GM04504 (cell line): ENCODE measurements around the gene EP400.

Experiments
- DNase-seq: peaks from one replicate; pipeline ENCODE4 v3.0.0-alpha.2; 2012; ENCODE audit warnings: low read depth

The EP400 gene, protein sequence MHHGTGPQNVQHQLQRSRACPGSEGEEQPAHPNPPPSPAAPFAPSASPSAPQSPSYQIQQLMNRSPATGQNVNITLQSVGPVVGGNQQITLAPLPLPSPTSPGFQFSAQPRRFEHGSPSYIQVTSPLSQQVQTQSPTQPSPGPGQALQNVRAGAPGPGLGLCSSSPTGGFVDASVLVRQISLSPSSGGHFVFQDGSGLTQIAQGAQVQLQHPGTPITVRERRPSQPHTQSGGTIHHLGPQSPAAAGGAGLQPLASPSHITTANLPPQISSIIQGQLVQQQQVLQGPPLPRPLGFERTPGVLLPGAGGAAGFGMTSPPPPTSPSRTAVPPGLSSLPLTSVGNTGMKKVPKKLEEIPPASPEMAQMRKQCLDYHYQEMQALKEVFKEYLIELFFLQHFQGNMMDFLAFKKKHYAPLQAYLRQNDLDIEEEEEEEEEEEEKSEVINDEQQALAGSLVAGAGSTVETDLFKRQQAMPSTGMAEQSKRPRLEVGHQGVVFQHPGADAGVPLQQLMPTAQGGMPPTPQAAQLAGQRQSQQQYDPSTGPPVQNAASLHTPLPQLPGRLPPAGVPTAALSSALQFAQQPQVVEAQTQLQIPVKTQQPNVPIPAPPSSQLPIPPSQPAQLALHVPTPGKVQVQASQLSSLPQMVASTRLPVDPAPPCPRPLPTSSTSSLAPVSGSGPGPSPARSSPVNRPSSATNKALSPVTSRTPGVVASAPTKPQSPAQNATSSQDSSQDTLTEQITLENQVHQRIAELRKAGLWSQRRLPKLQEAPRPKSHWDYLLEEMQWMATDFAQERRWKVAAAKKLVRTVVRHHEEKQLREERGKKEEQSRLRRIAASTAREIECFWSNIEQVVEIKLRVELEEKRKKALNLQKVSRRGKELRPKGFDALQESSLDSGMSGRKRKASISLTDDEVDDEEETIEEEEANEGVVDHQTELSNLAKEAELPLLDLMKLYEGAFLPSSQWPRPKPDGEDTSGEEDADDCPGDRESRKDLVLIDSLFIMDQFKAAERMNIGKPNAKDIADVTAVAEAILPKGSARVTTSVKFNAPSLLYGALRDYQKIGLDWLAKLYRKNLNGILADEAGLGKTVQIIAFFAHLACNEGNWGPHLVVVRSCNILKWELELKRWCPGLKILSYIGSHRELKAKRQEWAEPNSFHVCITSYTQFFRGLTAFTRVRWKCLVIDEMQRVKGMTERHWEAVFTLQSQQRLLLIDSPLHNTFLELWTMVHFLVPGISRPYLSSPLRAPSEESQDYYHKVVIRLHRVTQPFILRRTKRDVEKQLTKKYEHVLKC (N-terminal part only)

DNA sequence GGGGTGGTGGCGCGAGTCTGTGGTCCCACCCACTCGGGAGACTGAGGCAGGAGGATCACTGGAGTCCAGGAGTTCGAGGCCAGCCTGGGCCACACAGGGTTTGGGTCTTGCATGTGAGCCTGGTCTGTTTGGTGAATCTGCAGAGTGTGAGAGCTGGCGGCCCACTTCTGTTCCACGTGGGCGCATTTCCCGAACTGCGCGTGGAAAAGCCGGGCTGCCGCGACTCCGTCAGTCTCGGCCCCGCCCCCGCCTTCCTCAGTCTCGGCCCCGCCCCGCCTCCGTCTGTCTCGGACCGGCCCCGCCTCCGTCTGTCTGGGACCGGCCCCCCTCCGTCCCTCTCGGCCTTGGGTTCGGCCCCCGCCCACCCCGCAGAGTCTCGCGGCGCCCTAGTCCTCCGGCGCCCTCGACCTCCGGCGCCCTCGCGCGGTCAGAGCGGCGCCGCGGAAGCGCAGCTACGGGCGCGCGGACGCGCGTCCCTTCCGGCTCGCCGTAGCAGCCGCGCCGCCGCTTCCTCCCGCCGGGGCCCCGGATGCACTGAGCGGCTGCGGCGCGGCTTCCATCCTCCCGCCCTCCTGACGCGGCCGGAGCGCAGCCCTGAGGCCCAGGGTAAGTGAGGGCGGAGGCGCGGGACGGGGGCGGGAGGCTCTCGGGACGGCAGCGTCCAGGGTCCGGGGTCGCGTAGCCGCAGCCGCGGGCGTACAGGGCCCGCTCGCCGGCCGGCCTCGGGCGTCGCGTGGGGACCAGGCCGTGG lies at the start of gene EP400:
Gene EP400 (plus strand): TSS at position 512 of the 751 bp plus-strand sequence. CDS start 10,678 bp downstream, outside the sequence.
- DNase-seq = peak; percentile 91

DNA sequence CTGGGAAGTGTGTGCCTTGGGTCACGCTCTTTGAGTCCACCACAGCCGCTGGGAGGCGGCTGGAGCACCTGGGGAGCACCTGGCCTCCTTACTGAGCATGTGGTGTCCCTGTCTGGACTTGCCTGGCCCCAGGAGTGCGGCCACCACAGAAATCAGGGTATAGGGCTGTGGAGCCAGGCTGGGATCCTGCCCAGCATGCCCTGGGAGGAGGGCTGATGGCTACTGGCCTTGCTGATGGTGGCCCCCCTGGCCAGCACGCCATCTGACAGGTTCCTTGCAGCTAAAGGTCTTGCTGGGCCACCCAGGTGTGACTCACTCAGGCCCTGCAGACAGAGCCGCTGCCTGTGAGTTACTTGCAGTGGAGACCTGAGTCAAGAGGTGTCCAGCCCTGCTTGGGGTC lies 49.3 kb upstream of the EP400 start:
- no peak for DNase-seq

DNA sequence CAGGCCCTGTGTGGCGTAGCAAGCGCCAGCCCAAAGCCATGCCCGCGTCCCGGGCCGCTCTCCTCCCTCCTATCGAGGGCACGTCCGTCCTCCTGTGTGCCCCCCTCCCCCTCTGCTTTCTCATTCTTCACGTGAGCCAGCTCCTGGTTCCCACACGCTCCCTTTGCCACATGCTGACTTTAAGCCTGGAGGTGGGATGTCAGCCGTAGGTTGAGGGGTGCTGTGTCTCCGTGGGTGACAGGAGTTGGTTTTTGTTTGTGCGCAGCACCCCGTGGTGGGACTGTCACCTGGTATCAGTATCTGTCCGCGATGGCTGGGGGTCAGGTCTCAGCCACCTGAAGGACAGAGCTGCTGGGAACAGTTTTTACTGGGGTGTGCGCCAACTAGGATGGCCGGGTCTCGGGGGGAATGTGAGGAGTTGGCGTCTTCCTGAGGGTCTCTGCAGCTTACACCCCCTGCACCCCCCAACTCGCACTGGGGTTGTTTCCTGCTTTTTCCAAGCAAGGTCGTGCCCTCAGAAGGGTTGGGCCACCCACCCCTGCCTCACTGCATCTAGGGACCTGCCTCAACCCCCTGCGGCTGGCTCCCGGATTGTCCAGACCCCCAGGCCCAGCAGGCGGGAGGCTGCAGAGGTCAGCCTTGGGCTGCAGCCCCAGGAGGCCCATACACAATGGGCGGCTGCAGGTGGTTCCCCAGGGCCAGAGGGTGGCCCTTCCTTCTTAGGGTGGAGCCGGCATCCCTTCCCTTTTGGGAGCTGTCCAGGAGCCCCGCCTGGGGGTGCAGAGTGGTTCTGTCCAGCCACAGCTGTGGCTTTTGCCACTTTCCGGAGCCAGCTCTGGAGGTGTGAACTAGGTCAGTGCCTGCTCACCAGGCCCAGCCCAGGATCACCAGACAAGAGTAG lies 48.1 kb upstream of the EP400 start:
- no peak for DNase-seq

DNA sequence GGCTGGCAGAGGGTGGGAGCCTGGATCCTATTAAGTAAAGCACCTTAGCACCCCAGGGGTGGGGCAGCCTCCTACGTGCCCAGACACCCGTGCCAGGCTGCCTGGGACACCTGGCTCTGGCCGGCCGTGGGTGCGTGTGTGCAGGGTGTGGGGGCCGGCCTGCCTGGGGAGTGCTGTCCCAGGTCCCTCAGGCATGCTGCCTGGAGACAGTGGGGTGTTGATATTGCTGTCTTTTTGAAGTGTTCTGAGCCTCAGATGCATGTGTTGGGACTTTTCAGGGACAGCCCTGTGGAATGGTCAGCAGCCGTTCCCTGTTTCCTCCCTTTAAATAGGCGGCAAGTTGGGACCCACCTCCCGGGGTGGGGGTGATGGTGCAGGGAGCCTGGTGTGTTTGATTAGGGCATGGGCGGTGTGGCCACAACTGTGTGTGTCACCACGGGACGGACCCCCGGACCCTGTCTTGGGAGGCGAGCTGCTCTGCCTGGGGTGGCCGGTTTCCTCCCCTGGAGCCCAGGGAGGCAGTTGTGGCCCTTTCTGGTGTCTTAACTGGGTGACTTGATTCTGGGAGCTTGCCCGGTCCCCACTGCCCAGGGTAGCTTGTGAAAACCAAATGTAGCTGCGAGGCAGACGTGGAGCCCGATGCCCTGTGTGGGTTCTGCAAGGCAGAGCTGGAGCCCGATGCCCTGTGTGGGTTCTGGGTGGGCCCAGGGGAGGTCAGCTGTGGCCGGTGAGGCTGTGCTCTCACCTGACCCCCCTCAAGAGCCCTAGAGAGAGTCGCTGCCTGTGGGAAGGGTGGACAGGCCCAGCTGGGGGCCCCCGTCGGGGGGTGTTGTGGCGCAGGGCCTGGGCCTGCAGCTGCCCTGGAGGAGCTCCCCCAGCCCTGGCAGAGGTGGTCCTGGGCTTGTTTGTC lies 47.2 kb upstream of the EP400 start:
- no peak for DNase-seq

DNA sequence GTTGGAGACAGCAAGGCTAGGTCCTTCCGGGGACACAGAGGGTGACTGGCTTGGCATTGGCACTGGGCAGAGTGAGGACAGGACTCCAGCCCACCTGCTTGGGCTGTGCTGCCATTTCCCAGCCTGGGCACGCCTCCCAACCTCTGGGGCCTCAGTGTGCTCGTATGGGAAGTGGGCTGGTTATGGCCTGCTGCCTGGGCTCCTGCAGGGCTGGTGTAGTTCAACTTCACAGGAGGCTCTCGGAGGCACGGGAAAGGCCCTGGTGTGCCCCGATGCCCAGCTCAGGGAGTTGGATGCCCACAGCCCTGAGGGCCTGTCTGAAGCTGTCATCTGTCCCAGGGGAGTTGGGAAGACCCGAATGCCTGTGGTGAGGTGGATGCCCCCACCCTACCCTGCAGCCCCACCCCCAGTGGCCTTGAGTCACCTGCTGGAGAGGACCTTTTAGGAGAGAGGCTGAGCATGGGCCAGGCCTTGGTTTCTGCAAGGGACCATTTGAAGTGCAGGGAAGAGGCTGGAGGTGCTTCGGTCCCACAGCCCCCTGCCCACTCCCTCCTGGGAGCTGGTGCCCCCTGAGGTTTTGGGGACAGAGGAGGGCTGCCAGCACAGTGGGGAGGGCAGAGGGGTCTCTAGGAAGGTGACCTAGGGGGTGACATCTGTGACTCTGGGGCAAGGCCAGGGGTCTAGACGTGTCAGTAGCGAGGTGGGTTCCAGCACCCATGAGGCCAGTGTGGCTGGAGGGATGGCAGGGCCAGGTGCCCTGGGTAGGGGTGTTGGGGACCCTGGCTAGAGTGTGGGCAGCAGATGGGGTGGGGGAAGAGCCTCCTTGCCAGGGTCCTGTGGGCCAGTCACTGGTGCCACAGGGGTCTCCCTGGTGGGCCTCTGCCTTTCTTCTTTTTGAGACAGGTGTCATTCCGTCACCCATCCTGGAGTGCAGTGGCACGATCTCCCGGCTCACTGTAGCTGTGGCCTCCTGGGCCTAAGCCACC lies 46.2 kb upstream of the EP400 start:
- DNase-seq = no peak

DNA sequence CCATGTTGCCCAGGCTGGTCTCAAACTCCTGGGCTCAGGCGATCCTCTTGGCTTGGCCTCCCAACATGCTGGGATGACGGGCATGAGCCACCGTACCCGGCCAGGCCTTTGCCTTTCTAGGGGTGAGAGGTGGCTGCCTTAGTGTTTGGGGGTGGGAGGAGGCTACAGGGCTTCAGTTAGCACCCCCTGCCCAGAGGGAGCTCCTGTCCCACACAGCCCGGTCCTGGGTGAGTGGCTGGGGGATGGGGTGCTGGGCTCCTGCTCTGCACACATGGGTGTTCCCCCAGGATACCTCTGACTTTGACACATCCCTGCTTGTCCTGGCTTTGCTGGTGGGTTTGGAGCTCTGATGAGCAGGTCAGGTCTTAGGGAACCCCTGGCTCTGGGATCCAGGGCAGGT lies 45.4 kb upstream of the EP400 start:
- no peak for DNase-seq

DNA sequence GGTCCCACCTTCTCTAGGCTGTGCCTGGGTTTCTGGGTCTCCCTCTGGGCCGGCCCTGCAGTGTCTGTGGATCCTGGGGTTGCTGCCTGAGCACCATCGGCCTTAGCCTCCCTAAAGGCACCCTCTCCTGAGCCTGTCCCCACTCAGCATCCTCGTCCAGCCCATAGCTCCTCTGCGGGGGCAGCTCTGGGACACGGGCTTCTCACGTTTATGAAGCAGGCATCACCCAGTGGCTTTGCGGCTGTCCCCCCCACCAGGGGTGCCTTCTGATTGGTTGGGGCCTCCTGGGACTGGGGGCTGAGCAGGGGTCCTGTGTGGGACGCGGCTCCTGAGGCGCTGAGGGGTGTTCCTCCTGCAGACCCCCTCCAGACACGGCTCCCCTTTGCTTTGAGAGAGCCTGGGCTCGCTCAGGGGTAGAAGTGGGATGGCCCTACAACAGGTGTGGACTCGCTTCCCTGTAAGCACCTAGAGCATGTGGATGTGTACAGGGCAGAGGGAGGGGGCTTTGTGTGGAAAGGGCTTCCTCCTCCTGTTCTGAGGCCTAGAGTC lies 44.6 kb upstream of the EP400 start:
- no peak for DNase-seq

DNA sequence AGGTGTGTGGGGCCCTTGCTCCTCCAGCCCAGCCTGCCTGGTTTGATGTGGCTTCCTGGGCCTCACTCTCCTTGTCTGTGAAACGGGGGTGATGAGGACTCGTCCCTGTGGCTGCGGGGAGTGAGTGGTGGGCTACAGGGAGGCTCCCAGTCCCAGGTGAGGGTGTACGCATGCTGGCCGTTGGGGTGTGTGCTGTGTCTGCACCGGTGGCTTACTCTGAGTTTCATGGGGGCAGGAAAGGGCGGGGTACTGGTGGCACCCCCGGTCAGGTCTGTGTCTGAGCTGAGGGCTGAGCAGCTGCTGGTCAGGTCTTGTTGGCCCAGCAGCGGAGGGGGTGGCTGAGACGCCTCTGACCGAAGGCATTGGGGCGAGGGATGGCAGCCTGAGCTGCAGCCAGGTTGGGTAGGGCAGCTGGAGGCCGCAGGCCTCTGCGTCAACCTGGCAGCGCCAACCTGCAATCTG lies 44.1 kb upstream of the EP400 start:
- no peak for DNase-seq

DNA sequence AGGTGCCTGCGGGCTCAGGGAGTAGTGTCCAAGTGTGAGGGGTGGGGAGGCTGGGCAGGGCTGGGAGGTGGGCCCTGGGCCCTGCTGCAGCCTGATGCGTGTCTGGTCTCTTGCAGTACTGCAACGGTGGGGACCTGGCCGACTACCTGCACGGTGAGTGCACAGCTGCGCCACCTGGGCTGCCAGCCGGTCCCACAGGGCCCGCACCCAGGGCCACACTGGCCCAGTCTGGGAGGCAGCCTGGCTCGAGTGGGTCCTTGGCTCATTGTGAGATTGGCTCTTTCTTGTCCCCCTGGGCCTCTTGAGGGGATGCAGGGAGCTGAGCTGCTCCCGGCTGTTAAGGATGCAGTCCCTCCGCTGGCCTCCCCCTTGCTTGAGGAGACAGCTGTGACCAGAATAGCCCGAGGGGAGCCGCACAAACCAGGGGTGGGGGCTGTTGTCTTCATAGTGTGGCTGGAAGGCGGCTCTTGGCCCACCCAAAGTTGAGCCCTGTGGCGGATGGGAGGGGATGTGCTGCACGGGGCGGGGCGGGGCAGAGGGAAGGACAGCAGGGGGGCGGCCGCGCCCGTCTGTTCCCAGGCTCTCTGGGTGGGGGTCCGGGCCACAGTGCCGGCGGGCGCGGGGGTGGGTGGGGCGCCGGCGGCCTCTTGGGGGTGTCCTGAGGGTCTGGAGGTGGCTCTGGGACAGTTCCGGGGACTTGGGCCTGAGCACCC lies 42.2 kb upstream of the EP400 start:
- no peak for DNase-seq

DNA sequence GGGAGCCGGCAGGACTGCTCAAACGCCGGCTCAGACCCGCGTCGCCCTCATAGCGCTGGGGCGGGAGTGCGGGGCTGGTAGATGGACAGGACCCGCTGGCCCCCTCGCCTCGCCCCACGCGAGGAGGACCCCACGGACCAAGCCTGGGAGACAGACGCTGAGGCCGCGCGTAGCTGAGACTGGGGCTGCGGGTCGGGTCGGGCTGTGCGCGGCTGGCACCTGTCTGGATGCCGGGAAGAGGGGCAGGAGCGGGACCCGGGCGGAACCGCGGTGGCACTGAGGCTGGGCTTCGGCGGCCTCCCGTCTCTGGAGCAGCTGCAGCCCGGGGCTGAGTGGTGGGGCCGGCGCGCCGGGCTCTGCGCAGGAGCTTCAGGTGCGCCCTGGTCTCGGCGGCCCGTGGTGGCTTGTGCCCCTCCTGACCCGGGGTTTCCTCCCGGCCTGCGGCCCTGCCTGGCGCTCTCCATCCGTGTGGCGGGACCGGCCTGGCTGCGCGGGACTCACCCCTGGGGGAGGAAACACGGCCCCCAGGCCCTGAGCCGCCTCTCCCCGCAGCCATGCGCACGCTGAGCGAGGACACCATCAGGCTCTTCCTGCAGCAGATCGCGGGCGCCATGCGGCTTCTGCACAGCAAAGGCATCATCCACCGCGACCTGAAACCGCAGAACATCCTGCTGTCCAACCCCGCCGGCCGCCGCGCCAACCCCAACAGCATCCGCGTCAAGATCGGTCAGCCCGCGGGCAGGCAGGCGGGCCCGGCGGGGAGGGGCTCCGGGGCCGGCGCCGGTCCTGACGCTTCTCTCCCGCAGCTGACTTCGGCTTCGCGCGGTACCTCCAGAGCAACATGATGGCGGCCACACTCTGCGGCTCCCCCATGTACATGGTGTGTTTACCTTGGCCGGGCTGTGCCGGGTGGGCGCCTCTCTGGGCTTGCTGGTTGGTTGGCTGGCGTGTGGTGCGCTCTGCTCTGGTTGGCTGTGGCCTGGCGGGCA lies 41.4 kb upstream of the EP400 start:
- DNase-seq = no peak

DNA sequence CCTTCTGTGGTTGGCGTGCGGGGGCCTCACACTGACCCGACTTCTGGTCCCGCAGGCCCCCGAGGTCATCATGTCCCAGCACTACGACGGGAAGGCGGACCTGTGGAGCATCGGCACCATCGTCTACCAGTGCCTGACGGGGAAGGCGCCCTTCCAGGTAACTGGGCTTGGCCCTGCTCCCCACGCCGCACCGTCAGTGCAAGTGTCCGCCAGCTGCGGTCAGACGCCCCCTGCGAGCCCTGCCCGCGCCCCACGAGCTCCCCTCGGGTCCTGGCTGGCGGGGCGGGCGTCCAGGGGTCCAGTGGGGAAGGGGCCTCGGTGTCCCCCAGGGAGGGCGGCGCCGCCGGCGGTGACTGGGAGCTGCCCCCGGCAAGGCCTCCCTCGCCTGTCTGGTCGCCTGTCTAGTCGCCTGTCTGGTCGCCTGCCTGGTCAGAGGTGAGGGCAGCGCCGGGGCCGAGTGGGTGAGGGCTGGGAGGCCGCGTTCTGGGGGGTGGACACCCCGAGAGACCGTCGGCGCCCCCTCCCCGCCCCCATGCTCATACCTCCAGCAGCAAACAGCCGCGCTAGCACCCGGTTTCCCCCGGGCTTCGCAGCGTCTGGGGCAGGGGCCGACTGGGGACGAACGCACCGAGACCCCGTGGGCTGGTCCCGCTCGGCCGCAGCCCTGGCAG lies 40.5 kb upstream of the EP400 start:
- DNase-seq = no peak

DNA sequence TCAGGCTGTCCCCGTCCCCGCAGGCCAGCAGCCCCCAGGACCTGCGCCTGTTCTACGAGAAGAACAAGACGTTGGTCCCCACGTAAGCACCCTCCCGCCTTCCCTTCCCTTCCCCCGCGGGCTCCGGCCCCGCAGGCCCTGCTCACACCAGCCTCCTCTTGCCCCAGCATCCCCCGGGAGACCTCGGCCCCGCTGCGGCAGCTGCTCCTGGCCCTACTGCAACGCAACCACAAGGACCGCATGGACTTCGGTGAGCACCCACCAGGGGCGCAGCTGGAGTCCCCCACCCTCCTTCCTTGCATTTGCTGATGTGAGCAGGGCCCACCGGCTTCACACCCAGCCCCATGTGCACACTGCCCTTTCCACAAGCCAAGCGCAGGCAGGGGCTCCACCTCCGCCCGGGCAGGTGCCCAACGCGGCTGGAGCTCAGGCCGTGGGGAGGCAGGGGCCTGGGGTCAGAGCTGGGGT lies 40.0 kb upstream of the EP400 start:
- no peak for DNase-seq

DNA sequence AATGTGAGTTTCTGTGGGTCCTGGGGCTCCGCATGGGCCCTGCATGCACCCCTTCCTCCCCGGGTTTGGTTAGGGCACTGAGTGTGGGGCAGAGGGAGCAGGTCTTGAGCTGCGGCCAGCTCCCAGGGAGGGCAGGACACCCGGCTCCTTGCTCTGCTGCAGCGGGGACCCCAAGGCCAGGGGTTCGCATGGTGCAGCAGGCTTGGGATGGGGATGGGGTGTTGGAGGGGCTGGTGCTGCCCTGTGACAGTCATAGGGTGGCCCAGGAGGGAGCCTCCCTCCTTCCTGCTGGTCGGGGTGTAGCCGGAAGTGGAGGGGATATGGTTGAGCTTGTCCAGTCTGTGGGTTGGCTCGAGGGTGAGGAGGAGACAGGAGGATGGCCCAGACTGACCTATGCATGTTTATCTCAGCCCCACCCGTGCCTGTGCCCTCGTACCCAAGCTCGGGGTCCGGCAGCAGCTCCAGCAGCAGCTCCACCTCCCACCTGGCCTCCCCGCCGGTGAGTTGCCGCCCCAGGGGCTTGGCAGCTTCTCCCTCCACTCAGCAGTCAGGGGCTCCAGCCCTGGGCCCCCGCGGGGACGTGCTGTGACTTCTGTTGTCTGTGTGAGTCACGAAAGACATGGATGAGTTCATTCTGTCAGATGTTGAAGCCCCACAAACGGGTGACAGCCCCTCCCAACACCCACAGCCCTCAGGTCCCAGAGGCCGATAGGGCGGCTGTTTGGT lies 39.3 kb upstream of the EP400 start:
- DNase-seq = no peak

DNA sequence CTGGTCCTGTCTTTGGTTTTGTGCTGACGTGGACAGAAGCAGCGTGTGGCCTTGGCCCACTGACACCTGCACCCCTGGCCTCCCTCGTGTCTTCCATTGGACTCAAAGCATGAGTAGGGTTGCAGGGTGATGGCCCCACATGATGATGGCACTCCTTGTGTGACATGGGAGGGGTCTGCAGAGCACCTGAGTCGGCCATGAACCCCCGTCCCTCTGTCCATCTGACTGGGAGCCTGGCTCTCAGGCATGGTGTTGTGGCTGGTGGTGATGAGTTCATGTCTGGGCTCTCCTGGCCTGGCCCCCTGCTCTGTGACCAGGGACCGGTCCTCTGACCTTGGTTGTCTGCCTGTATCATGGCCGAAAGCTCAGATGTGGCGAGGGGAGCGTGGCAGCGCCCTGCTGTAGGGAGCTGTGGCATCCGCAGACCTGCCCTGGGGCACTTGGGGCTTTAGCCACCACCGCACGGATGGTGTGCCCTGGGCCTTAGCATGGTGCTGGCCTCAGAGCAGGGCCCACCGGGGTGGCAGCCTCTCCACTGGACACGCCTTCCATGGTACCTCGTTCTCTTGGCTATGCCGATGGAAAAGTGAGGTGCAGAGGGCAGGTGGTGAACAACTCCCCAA lies 38.6 kb upstream of the EP400 start:
- DNase-seq = no peak
